HG03196 (cell line): ENCODE results near the gene DCST1.

Source experiments
- ATAC-seq: cut with Tn5 transposase; IDR thresholded peaks from one replicate; pipeline ENCODE4 v1.9.1; 2021; ENCODE audit not compliant: unreplicated experiment

DCST1 gene

DNA sequence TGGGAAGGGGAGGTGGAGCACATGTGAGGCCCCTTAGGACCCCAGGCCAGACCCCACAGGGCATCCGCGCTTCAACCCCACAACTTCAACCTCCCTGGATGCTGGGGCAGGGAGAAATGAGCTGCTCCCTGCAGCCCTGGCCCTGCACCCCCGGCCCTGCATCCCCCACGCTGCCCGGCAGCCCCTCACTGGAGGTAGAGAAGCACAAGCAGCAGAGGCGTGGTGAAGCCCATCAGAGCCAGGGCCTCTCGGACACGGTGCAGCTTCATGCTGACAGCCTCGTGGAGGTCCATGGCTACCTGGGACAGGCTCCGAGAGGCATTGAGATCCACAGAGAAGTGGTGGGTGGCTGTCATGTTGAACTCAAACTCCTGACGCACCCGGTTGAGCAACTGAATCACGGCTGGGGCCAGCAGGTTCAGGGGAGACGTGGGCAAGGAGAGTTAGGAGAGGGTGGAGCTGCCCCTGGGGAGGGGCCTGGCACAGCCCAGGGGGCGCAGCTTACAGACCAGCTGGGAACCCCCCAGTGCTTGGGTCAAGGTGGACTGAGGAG, 3.3 kb upstream of the DCST1 start:
- ATAC-seq: no peak

DNA sequence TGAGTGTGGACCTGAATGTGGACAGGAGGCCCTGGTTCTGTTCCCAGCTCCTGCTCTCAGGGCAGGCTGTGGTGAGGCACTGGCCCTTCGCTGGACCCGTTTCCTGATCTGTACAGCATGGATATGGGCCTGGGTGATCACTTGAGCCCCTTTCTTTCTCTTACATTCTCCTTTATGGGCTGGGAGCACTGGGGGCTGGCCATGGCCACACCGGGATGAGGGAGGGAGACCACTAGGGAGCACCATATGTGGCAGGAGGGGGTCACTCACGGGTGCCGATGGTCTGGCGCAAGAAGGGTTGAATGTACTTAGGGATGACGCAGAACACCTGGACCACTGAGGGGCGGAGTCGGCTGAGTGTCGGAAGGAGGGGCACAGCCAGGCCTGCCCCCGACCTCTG, 2.7 kb upstream of the DCST1 start:
- ATAC-seq: no peak

DNA sequence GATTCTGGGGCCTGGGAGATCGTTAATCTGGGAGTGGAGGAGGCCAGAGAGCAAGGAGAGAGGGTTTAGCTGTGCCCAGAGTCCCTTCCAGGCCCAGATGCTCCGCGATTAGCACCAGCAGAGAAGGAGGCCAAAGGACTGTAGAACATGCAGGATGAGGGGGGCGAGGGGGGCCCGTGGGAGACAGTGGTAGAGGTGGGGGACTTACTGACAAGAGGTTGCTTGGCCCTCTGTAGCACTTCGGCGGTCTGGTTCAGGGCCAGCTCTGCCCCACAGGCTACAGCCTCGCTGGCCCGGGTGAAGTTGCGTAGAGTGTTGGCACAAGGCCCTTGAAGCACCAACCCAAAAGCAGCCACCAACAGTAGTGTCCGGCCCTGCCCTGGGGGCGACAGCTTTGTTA, 738 bp upstream of the DCST1 start:
- ATAC-seq: no peak

DNA sequence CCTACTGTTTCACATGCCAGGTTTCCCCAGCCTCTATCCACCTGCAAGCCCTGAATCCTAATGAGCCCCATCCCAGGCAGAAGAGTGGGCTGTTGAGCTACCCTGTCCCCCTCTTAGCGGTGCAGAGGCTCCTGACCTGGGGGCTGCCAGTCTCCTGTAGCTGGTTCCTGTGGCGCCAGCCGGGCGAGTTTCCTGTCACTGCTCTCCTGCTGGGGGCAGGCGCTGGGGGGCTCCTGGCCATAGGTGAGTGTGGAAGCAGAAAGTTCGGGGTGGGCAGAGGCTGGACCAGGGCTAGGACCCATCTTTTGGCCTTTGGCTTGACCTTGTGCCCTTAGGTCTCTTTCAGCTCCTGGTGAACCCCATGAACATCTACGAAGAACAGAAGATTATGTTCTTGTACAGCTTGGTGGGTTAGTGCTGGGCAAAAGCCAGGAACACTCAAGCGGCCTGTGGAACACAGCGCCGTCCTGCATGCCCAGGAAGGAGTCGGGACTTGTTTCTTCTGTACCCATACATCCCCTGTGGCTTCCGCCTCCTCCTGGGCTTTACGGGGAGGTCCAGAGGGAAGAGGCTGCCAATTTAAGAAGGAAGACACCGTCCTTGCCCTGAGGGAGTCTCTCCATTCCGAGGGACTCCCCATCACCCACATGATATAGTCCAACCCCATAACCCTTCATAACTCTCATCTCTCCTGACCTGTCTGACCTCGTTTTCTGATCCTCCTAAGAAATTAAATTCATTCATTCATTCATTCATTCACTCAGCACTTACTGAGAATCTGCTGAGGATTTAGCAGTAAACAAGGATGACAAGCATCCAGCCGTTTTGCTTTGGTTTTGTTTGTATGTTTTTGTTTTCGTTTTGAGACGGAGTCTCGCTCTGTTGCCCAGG, 939 bp downstream of the DCST1 start:
- no peak for ATAC-seq

DNA sequence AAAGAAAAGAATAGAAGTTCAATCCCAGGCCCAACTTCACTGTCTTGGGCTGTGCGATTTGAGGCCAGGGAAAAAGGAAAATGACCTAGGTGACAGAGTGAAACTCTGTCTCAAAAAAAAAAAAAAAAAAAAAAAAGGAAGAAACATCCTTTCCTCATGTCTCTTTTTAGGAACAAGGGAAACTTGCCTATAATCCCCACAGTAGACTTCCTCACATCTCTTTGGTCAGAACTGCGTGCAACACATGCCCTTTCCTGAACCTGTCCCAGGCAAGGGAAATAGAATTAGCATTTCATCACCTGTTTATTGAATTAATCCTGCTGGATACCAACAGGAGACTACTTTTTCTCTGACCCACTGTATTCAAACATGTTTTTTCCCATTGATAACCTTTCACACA, 2.3 kb downstream of the DCST1 start:
- no peak for ATAC-seq

DNA sequence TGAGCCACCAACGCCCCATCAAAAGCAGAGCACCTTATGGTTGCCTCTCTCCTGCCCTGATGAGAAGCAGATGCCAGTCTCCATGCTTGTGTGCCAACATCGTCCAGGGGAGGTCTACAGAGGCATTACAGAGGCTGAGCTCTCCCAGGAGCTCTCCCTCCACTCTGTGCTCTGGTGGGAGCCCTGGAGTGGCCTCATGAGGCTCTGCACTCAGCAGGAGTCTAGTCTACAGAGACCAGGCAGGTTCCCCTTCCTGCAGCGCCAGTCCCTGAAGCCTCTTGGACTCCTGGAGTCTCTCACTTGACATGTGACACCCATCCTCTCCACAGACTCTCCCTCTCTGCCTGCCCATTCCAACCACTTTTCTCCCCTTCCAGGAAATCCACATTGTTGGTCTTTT, 3.4 kb downstream of the DCST1 start:
- no peak for ATAC-seq

DNA sequence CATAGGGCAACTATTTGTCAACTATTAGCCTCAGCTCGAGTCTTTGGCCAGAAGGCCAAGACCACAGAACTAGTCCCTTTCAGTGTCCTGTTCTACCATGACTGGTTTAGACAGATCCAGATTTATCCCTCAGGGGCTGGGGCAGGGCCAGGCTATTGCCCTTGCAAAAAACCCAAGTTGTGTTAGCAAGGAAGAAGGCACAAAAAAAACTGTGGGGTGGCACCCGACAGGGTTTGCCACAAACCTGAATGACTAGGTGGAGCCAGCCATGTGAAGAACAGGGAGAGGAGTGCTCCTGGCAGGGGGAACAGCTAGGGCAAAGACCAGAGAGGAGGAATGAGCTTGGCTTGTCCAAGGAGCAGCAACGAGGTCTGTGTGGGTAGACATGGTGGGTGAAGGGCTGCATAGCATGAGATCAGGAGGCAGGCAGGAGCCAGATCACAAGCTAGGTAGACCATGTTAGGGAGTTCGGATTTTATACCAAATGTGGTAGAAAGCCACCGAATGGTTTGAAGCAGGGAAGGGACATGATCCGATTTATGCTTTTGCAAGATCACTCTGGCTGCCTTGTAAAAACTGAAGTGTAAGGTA, 4.3 kb downstream of the DCST1 start:
- no peak for ATAC-seq

DNA sequence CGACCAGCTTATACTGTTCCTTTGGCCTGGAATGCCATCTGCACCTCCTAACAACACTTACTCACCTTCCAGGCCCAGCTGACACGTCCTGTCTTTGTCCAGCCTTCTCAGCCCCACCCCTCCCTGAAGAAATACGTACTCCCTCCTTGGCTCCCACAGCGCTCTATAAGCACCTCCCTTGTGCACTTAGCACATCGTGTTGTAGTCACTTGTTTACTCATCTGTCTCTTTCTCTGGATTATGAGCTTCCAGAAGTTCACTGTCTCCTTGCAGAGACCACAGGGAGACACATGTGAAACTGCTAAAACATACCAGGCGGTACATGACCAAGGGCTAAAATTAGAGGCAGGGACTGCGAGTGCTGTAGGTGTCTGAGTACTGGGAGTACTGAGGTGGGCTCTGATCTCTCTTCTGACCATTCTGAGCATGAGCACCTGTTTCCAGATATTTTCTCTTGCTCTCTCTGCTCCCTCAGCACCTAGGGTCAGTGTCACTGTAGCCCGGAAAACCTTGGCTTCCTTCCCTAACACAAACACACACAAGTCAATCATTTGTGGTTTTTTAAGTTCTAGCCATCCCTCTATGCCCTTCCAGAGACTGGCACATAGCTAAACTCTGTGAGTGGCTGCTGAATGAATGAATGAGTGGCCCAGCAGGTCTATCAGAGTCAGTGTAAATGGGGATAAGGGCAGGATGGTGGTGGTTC, 5.1 kb downstream of the DCST1 start:
- ATAC-seq: no peak

DNA sequence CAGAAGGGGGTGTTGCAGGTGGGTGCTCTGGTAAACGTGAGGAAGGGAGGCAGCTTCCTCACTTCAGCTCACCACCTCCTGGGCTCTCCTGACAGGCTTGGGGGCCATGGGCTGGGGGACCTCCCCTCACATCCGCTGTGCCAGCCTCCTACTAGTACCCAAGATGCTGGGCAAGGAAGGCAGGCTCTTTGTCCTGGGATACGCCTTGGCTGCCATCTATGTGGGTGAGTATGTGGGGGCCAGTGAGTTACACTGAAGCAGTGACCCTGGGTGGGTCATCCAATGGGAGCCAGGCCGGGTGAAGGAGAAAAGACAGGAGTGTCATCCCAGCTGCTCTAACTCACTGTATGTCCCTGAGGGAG, 5.7 kb downstream of the DCST1 start:
- ATAC-seq: no peak

DNA sequence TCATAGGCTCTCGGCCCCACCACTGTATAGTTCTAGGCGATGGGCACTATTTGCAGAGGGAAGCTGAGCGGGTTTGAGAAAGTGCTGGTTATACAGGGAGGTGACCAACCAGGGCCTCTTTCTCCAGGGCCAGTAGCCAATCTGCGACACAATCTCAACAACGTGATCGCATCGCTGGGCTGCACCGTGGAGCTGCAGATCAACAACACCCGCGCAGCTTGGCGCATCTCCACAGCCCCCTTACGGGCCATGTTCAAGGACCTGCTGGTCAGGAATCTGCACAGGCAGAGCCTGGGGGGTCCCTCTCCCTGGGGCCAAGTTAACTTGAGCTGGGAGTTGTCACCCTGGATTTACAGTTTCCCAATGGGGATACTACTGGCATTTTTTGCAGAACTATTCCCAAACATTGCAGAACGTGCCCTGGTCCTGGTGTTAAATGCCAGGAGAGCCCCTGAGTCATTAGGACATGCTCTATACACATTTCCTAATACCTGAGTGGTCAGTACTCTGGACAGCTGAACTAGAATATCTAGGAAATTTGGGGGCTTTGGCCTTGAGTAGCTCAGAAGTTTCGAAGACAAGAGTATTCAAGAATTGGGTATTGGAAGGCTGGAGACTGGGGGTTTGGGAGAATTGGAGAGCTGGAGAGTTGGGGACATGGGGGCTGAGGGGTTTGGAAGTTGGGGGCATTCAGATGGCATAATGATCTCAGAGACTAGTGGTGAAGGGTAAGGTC, 6.9 kb downstream of the DCST1 start:
- ATAC-seq: no peak

DNA sequence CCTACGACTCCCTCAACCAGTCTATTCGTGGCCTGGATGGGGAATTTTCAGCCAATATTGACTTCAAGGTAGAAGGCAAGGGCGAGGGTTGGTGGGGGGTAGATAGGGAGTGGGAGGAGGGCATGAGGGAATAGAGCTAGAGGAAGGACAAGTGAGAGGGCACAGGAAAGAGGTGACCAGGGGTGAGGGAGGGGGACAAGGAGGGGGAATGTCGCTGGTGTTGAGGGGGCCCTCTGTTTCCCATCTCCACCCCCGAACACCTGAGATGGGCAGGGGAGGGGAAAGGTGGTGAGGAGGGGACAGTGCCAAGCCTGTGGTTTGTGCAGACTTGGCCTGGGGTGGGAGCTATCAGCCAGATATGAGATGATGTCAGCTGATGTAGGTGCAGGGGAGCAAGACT, 9.2 kb downstream of the DCST1 start:
- ATAC-seq: no peak

DNA sequence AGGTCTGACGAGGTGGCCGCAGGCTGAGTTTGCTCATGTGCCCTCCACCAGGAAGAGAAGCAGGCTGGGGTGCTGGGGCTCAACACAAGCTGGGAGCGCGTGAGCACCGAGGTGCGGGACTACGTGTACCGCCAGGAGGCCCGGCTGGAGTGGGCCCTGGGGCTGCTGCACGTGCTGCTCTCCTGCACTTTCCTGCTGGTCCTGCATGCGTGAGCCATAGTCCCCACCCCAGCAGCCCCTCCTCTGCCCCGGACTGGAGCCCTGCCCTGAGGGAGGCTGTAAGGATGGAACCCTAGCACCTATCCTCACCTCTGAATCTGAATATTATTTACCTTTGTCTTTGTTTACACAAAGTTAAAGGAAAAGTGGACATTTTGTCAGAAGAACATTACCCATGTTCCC, 9.7 kb downstream of the DCST1 start:
- ATAC-seq: no peak

DNA sequence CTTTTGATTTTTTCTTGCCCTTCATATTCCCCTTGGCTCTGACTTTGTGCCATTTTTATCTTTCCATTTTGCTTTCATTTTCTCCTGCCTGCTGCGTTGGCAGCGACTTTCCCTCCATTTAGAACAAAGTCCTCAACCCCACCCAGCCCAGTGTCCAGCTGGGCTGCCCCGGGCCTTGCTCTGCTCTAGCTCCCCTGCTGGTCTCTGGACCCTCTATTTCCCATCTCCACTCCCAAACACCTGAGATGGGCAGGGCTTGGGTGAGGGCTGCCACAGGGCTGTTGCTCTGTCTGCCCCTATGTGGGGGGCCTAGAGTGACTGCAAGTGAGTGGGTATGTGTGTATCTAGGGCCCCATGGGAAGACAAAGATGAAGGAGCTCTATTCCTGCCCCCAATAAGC, 10.2 kb downstream of the DCST1 start:
- no peak for ATAC-seq

DNA sequence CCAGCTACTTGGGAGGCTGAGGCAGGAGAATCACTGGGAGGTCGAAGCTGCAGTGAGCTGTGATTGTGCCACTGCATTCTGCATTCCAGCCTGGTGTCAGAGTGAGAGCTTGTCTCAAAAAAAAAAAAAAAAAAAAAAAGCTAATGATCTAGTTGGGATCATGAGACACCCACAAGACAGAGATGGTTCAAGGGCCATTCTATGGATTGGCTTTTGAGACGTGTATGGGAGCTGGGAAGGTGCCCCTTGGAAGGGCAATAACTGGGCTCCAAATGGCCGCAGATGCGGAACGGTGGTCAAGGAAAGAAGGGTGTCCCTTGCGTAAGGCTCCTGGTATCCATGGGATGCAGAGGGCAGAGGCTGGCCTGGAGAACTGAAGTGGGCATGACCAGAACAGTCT, 10.7 kb downstream of the DCST1 start:
- no peak for ATAC-seq

DNA sequence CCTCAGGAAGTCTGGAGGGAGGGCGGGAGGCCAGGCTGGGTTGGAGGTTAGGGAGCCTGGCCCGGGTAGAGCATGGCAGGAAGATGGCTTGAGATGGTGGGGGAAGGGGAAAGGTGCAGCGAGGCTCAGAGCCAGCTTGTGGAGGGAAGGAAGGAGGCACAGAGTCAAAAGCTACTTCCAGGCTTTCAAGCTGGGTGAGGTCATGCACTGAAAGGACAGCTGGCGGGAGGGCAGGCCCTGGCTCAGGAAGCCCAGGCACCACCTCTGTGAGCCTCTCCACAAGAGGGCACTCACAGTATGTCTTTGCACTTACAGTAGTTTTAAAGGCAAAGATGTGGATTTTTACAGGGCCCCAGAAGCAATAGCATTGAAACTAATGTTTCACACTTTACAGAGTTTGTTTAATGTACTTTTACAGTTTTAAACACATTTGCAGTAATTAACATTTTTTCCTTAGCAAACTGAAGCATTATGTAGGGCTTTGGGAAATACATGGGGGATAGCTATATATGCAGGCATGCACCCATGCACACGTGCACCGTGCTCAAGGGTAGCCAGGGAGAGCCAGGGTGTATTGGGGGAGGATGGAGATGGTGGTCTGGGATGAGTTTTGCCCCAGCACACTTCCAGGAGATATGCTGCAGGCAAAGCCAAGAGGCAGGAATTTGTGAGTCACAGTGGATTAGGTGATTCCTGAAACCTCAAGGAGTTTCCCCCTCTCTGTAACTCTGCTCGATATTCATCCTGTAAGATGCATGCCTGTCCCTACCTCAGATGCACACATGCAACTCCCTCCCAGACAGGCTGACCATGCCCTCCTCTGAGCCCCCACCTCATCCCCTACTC, 11.4 kb downstream of the DCST1 start:
- no peak for ATAC-seq

DNA sequence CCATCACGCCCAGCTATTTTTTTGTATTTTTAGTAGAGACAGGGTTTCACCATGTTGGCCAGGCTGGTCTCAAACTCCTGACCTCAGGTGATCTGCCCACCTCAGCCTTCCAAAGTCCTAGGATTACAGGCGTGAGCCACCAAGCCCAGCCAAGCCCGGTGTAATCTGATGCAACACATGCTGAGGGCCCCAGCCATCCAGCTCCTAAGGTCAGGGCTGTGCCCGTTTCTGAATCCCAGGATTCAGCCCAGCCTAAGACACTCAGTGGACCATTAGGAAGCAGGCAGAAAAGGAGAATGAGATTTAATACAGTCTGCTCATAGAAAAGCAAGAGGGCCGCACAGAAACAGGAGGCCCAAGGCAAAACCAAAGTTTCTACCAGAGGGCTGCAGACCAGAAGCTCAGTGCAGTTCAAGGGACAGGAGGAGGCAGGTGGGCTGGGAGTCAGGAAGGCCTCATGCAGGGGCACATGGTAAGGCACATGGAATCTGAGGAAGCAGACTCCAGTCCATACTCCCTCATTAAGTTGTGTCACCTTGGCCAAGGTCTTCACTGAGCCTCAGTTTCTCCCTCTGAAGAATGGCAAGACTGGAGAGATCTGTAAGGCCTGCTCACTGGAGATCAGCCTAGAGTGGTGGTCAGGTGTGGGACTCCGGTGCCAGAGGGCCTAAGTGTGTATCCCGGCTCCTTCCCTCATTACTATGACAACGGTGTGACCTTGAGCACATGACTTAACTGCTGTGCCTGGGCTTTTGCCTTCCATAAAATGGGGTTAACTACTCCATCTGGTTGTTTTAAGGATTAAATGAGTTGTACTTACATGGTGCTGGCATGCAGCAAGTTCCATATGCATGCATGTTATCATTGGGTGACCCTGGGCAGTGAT, 15.1 kb downstream of the DCST1 start:
- no peak for ATAC-seq

DNA sequence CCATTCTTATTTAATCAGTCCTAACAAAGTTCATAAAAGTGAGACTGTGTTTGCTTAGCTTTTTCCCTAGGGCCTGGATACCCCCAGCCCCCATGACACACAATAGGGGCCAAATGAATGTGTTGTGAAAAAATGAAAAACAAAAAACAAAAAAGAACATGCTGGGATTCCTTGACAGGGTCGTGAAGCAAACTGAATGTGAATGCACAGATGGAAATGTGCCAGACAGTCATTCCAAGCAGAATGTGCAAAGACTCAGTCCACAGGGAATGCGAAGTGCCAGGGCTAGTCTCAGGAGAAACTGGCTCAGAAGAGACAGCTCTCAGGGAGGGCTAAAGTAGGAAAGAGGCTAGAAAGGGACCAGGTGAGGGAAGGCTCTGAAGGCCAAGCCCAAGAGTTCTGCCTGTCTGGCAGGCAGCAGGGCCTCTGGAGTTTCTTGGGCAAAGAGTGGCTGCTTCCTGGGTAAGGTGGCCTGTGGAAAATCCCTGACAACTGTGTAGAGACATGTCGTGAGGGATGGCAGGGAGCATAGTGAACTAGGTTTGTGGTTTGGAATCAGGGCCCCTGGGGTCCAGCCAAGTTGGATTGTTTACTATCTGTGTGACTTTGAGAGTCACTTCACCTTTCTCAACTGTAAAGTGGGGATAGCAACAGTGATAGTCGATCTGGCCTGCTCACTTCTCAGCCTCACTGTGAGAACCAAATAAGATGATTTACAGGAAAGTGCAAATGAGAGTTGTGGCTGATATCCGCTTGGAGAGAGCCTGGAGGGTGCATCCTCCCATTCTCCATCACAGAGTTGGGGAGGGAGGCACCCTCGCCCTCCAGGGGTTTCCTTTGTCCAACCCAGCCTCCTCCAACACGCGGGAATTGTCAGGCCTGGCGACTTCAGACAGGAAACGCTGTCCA, 16.3 kb downstream of the DCST1 start:
- no peak for ATAC-seq
